NB4 (cell line): ENCODE results near the gene TBR1.

Source experiments
- CTCF ChIP-seq: IDR thresholded peaks from one replicate; pipeline ENCODE4 v1.5.1; 2012; ENCODE audit warnings: low read depth, low read length
- MYC ChIP-seq: IDR thresholded peaks from 2 replicates; pipeline ENCODE4 v1.6.1; 2011; ENCODE audit warnings: low read depth, low read length

DNA sequence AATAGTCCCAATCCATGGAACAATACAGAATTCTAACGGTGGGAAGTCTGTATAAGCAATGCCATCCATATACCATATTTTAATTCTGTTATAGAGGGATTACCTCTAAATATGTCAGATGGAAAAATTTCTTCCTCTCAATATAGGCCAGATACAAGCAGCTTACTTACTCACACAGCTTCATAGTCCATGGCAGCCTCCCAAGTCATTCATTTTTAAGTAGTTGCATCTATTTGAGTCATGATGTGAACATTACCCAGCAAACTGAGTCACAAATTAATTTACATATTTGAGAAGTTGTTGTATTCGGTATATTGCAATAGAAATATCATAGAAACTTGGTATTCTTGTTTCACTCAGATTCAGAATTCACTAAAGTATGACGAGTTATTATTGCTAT is 20.3 kb downstream of the TBR1 start:
- TF ChIP-seq CTCF (no peak), MYC (no peak)
